IPS DF 6.9 (cell line): ENCODE measurements around the gene SHPK.

Experiments
- DNase-seq: peaks from one replicate; pipeline ENCODE4 v3.0.0-alpha.2; 2013; ENCODE audit warnings: low read depth, low spot score
- H3K27ac ChIP-seq: one replicate; pipeline ENCODE4 v1.5.1; 2013; ENCODE audit warnings: low read length, control low read depth
- H3K27me3 ChIP-seq: 2 replicates; pipeline ENCODE4 v1.6.1; 2013; ENCODE audit warnings: mild to moderate bottlenecking, low read length; ENCODE audit not compliant: control insufficient read depth, insufficient read depth
- H3K36me3 ChIP-seq: 2 replicates; pipeline ENCODE4 v1.6.1; 2013; ENCODE audit warnings: low read length; ENCODE audit not compliant: control insufficient read depth, insufficient read depth
- H3K4me1 ChIP-seq: 2 replicates; pipeline ENCODE4 v1.6.1; 2013; ENCODE audit warnings: low read length; ENCODE audit not compliant: control insufficient read depth, insufficient read depth
- H3K4me3 ChIP-seq: 2 replicates; pipeline ENCODE4 v1.5.1; 2013; ENCODE audit warnings: mild to moderate bottlenecking, low read length
- H3K9me3 ChIP-seq: 2 replicates; pipeline ENCODE4 v1.6.1; 2013; ENCODE audit warnings: low read length, inconsistent platforms; ENCODE audit not compliant: control insufficient read depth, insufficient read depth
- WGBS: extraction: QIAGEN DNeasy Blood & Tissue Kit; methylation state at CpG from one replicate; pipeline ENCODE4 v1.1.7; 2013; ENCODE audit warnings: mixed read lengths, missing lambda C conversion rate; ENCODE audit not compliant: insufficient read length, insufficient coverage; 5-methylcytosine and 5-hydroxymethylcytosine counted together

SHPK gene

DNA sequence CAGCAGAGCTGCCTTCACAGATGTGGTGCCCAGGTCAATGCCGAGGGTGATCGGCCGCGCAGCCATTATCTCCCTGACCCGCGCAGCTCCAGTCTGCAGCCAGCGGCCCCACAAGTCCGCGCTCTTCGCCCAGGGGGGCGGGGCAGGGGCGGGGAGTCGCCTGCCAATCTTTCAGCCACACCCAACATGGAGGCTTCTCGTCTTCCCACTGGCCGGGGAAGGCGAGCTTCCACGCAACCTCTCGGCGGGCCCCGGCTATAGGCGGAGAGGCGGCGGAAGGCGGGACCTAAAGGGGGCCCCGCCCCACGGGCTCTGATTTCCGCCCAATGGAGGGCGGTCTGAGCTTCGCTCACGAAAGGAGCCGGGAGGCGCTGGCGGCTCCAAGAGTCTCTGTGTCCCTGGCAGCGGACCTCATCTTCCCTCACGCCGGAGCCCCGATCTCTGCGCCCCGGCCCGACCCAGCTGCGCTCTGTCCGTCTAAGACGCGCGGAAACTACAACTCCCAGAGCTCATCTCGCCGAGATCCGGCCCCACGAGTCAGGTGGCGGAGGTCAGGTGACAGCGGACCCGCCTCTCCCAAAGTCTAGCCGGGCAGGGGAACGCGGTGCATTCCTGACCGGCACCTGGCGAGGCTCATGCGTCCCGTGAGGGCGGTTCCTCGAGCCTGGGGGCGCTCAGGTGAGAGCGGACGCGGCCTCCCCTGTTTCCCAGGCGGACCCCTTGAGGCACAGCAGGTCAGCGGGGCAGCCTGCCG lies at the start of gene SHPK, which contains the start of gene CTNS:
Gene SHPK, minus strand, starts transcription at position 97 of the 754 bp plus-strand sequence. Its CDS starts 31 bp downstream, at position 66.
Gene CTNS, plus strand, starts transcription at position 607 of the 754 bp plus-strand sequence. CDS start 3,447 bp downstream, outside the sequence.
- H3K36me3 ChIP-seq: 0 out of 2 replicates have a peak, but pooled peaks cover 2% of the 10 kb centered on the region
- H3K4me3 ChIP-seq: peak within 1 kb of the TSS; percentile 84
- H3K27ac ChIP-seq: no peak within 1 kb of the TSS
- peak; percentile 67 for DNase-seq
- peaks cover 3% of the 10 kb centered on the region; the same call in 1 of the 2 replicates for H3K4me1 ChIP-seq
- H3K9me3 ChIP-seq: no peaks in the 10 kb centered on the region
- H3K27me3 ChIP-seq: no peaks in the 10 kb centered on the region
- WGBS: no CpG with 5 or more reads among the region's 68 CpGs

GRCh38 chr17:3685174-3685573 lies 49.1 kb upstream of the SHPK start:
- H3K27ac ChIP-seq: no peak overlapping the region
- WGBS: no CpG with 5 or more reads among the region's 13 CpGs
- H3K4me1 ChIP-seq: peaks cover 1% of the 10 kb centered on the region

DNA sequence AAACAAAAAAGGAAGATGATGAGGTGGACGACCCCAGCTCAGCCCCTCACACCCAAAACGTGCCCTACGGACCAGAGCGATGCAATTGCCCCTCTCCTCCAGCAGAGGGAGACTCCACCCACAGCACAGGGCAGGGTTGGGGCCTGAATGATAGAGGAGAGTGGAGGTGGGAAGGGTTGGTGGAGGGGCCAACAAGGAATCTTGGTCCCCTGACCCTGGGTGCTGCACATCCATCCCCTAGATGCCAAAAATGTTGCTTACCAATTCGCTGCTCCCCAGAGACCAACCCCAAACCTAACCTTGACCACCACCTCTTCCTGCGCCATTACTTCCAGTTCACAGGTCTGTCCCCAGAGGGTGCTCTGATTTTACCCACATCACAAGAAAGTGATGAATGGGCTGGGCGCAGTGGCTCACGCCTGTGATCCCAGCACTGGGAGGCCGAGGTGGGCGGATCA lies 47.0 kb upstream of the SHPK start:
- WGBS: no CpG with 5 or more reads among the region's 10 CpGs
- Histone ChIP-seq H3K4me1 (peaks cover under 1% of the 10 kb centered on the region; the same call in 1 of the 2 replicates), H3K4me3 (no peak overlapping the region), H3K36me3 (no peaks in the 10 kb centered on the region), H3K9me3 (no peaks in the 10 kb centered on the region), H3K27ac (no peak overlapping the region), H3K27me3 (no peaks in the 10 kb centered on the region)
- no peak for DNase-seq

More at GRCh38 chr17:3685174-3685573, 49.1 kb upstream of the SHPK start:
- no peak for DNase-seq
- Histone ChIP-seq H3K27me3 (no peaks in the 10 kb centered on the region), H3K4me3 (no peak overlapping the region), H3K9me3 (no peaks in the 10 kb centered on the region), H3K36me3 (no peaks in the 10 kb centered on the region)

DNA sequence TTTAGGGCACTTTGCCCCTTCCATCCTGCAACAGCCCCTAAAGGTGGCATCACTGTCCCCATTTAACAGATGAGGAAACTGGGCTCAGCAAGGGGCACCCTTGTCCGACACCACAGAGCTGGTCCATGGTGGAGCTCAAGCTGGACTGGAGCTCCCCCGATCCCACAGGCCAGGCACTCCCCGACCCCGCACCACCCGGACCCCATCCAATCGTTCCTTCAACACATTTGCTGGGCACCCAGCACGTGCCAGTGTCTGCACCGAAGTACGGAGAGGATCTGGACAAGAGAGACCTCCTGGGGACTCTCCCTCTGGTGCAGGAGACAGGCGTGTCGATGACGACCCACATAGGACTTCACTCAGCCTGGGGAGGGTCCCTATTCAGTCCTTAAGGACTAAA lies 46.0 kb upstream of the SHPK start:
- no peaks in the 10 kb centered on the region for H3K9me3 ChIP-seq
- H3K36me3 ChIP-seq: no peaks in the 10 kb centered on the region
- H3K4me1 ChIP-seq: no peaks in the 10 kb centered on the region
- no peaks in the 10 kb centered on the region for H3K27me3 ChIP-seq
- DNase-seq: no peak
- no peak overlapping the region for H3K27ac ChIP-seq
- no peak overlapping the region for H3K4me3 ChIP-seq
- WGBS: no CpG with 5 or more reads among the region's 12 CpGs

- Histone ChIP-seq H3K4me1 (no peaks in the 10 kb centered on the region), H3K27ac (no peak overlapping the region), H3K9me3 (no peaks in the 10 kb centered on the region), H3K27me3 (no peaks in the 10 kb centered on the region), H3K4me3 (no peak overlapping the region), H3K36me3 (no peaks in the 10 kb centered on the region)
- no peak for DNase-seq
- WGBS: no CpG with 5 or more reads among the region's 20 CpGs
Measured at GRCh38 chr17:3681565-3681964, 45.5 kb upstream of the SHPK start.

DNA sequence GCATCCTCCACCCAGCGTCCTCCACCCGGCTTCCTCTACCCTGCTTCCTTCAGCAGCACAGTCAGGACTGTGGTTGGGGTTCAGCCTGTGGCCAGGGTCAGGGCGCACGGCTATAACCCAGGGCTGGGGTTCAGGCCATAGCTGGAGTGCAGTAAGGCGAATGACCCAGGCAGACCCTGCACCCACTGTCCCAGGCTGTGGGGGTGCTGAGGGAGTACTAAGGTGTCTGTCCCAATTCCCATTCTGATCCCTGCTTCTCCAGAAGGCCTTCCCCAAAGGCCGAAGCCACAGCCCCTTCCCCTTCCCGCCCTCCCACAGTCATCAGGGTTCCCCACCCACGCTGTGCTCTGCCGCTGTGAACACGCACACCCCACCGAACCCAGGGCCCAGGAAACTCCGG lies 45.0 kb upstream of the SHPK start:
- no peak for DNase-seq
- Histone ChIP-seq H3K27me3 (no peaks in the 10 kb centered on the region), H3K9me3 (no peaks in the 10 kb centered on the region), H3K27ac (no peak overlapping the region), H3K4me1 (no peaks in the 10 kb centered on the region), H3K36me3 (no peaks in the 10 kb centered on the region), H3K4me3 (no peak overlapping the region)
- WGBS: no CpG with 5 or more reads among the region's 12 CpGs

DNA sequence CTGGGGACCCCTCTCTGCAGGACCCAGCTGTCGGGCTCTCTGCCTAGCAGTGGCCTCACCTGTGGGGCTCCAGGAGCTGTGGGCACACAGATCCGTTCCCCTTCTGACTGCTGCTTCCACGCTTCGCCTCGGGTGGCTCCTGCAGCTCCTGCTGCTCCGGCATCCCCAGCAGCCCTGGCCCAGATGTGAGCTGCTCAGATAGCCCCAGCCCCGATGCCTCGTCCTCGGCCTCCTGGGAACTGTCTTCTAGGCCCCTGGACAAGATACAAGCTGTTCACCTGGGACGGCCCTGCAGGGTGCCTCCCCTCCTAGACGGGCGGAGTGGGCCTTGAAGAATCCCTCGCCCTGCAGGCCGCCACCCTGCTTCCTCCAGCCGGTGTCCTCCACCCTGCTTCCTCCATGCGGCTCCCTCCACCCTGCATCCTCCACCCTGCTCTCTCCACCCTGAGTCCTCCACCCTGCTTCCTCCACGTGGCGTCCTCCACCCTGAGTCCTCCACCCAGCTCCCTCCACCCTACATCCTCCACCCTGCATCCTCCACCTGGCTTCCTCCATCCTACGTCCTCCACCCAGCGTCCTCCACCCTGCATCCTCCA lies 43.6 kb upstream of the SHPK start:
- Histone ChIP-seq H3K27ac (no peak overlapping the region), H3K9me3 (no peaks in the 10 kb centered on the region), H3K4me3 (no peak overlapping the region), H3K27me3 (no peaks in the 10 kb centered on the region), H3K36me3 (no peaks in the 10 kb centered on the region), H3K4me1 (no peaks in the 10 kb centered on the region)
- no CpG with 5 or more reads among the region's 20 CpGs for WGBS
- DNase-seq: no peak

DNA sequence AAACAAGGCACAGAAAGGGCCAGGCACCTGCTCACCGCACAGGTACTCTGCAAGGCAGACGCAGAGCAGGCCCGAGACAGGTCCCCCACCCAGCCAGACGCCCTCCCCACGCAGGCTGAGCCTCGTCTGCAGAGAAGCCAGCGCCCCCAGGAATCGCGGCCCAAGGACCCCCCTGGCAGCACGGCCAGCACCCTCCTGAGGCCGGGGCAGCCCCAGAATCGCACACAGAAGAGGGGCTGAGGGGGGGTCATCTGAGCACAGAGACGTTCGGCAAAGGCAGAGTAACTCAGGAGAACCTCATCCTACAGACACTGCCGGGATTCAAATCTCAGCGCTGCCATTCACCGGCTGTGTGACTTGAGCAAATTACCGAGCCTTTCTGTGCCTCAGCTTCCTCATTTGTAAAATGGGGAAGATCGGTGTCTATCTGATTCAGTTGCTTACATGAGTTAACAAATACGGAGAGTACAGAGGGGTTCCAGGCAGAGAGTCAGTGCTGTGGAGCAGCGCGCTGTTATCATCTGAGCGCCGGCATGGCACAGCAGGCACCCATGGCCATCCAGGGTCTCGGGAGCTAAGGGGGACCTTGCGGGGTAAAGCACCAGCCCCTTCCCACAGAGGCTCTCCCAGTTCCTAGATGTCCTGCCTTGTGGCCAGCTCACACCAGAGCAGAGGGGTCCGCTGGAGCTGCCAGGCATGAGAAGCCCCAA lies 42.9 kb upstream of the SHPK start:
- no peak for DNase-seq
- H3K4me1 ChIP-seq: no peaks in the 10 kb centered on the region
- no CpG with 5 or more reads among the region's 27 CpGs for WGBS
- no peak overlapping the region for H3K27ac ChIP-seq
- no peaks in the 10 kb centered on the region for H3K36me3 ChIP-seq
- H3K27me3 ChIP-seq: no peaks in the 10 kb centered on the region
- H3K9me3 ChIP-seq: no peaks in the 10 kb centered on the region
- H3K4me3 ChIP-seq: no peak overlapping the region

DNA sequence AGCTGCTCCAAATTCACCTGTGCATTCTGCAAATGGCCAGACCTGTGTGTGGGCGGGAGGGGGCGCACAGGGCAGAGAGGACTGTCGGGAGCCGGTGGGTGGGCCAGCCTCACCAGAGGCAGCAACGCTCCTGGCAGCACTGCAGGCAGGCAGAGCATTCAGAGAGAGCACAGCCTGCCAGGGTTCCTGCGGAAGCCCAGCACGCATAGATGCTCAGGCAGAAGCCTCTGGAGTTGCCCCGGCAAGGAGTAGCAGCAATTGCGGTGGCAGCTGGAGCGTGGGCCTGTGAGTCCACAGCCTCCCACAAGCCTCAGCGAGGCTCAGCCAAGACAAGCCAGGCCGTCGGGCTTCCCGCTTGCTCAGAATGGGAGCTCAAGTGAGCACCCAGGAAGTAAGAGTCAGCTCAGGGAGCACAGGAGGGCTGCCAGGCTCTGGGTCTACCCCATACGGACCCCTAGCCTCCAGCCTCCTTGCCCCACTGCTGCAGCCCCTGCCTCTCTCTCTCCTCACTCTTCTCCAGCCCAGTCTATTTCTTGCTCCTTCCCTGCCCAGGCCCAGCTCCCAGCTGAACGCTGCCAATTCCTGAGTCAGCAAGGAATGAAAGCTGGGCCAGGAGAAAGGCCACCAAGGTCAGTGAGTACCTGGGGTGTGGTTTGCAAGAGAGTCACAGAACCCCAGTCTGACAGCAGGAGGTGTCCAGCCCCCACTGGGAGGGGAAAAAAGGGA lies 42.2 kb upstream of the SHPK start:
- DNase-seq: no peak
- Histone ChIP-seq H3K4me1 (no peaks in the 10 kb centered on the region), H3K9me3 (no peaks in the 10 kb centered on the region), H3K36me3 (no peaks in the 10 kb centered on the region), H3K27ac (no peak overlapping the region), H3K4me3 (no peak overlapping the region), H3K27me3 (no peaks in the 10 kb centered on the region)
- whole genome bisulfite sequencing: no CpG with 5 or more reads among the region's 16 CpGs

GRCh38 chr17:3675886-3676285 lies 39.8 kb upstream of the SHPK start:
- H3K27ac ChIP-seq: no peak overlapping the region
- no peak overlapping the region for H3K4me3 ChIP-seq
- H3K9me3 ChIP-seq: no peaks in the 10 kb centered on the region
- H3K27me3 ChIP-seq: no peaks in the 10 kb centered on the region
- no peaks in the 10 kb centered on the region for H3K36me3 ChIP-seq
- WGBS: no CpG with 5 or more reads among the region's 11 CpGs
- DNase-seq: no peak
- no peaks in the 10 kb centered on the region for H3K4me1 ChIP-seq
